Cardiac fibroblast (primary cell): Measurements from ENCODE around the gene DCN.

ENCODE experiments used
- DNase-seq, 2 donors: peaks; one replicate each; pipeline versions ENCODE4 v3.0.0 to v3.0.0-alpha.2; 2010; ENCODE audit warnings: low read depth in 2 of 2
- H3K4me3 ChIP-seq, 2 donors: replicated peaks in 1 of 2; 1 replicate in 1 of 2; 2 replicates in 1 of 2; pipeline ENCODE4 v1.5.1; 2011; ENCODE audit warnings: low read depth in 2 of 2, low read length in 2 of 2, mild to moderate bottlenecking in 2 of 2, moderate library complexity in 1 of 2
- TF ChIP-seq, protein P1 (sequence below): IDR thresholded peaks from one replicate; pipeline ENCODE4 v1.5.1; 2011; ENCODE audit warnings: low read depth, mild to moderate bottlenecking, low read length, inconsistent platforms

Gene DCN

GRCh38 chr12:91119089-91119488 is 63.5 kb downstream of the DCN start:
- TF ChIP-seq, protein P1, sequence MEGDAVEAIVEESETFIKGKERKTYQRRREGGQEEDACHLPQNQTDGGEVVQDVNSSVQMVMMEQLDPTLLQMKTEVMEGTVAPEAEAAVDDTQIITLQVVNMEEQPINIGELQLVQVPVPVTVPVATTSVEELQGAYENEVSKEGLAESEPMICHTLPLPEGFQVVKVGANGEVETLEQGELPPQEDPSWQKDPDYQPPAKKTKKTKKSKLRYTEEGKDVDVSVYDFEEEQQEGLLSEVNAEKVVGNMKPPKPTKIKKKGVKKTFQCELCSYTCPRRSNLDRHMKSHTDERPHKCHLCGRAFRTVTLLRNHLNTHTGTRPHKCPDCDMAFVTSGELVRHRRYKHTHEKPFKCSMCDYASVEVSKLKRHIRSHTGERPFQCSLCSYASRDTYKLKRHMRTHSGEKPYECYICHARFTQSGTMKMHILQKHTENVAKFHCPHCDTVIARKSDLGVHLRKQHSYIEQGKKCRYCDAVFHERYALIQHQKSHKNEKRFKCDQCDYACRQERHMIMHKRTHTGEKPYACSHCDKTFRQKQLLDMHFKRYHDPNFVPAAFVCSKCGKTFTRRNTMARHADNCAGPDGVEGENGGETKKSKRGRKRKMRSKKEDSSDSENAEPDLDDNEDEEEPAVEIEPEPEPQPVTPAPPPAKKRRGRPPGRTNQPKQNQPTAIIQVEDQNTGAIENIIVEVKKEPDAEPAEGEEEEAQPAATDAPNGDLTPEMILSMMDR: no peak
- no peak overlapping the region for H3K4me3 ChIP-seq
- DNase-seq: no peak

- H3K4me3 ChIP-seq: no peak overlapping the region
- DNase-seq: no peak
- TF ChIP-seq, protein P1: no peak
These were observed 69.0 kb downstream of the DCN start for GRCh38 chr12:91113621-91114020.

GRCh38 chr12:91111366-91112325 is 71.0 kb downstream of the DCN start, which contains the start of gene LUM:
Gene LUM, minus strand, starts transcription at chr12:91111494. Its CDS starts 2,515 bp downstream, at chr12:91108979.
- peak within 1 kb of the TSS; percentile 22 to 45 for H3K4me3 ChIP-seq
- DNase-seq: peak; percentile 64 to 65
- TF ChIP-seq, protein P1: no peak

DNA sequence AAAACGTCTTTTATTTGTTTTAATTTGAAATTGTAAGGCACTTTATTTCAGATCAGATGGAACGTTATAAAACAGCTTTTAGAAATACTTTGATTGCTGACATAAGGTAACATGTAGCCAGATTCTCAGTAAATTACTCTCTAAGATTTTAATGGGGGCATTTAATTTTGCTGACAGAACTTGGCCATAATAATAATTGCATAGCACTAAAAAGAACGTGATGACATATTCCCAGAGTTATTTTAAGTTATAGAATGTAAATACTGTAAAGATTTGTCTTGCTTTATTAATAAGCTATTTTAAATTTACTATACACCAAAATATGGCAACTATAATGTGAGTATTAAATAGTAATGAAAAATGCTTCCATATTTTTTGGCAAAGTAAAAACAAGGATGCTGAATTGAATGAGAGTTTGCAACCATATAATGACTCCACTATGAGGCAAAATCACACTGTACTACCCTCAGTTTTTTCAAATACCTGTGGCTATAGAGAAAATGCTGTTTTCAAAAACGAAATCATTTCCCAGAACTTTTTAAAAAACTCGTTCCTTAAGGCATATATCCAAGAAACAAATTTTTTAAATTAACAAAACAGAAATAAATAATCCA is 72.2 kb downstream of the DCN start:
- peak overlapping the region; percentile 22 to 45 for H3K4me3 ChIP-seq
- TF ChIP-seq, protein P1: no peak
- no peak for DNase-seq

DNA sequence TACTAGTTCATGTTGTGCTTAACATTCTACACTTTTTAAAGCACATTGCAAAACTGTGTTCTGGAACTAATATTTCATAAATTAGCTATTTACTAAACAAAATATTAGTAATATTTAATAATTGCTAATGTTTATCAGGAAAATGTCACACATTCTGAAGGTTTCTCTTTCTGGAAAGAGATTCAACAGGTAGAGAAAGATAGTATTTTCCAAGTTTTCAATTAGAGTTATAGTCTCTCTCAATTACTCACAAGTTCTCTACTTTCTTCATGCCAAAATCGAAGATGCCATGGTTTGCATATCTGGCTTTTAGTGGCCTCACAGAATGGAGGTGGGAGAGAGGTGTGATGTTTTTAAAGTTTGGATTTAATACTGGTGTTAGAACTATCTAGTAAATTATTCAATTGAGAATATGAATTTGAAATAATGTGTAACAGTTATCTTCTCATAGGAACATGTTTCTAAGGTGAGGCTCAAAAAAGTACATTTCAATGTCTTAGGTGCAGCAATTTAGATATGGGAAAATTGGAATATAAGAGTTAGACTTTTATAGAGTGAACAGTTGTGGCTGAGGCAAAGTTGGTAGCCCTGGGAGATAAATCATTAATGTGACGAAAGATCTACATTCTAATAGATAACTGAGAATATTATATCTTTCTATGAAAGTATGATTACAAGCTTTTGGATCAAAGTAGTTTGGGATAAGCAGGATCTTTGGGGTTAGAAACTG is 72.9 kb downstream of the DCN start:
- H3K4me3 ChIP-seq: peak overlapping the region; percentile 11 to 22
- DNase-seq: no peak
- TF ChIP-seq, protein P1: no peak

DNA sequence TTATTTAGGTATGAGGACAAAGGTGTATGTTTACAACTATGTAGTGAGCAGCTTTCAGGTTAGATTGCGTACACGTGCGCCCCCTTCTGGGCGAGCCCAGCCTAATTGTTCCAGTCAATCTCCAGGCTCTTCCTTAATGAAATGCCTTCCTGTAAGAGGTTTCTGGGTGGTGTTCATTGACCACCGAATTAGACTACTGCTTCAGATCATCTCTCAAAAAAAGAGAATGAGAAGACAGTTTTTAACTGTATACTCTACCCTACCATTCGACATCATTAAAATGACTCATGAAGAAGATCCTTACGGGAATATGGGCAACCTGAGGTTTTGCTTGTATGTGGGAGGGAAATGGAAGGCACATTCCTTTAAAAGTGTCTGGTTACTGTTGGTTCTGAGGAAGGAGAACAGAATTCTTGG is 73.5 kb downstream of the DCN start:
- peak overlapping the region in 1 of 2 donors; percentile 22 for H3K4me3 ChIP-seq
- peak; percentile 79 to 81 for DNase-seq
- TF ChIP-seq, protein P1: peak; percentile 73
